Prostate gland (tissue), 2 donors: ENCODE results near the gene CTAGE1.

Experiments
- POLR2A ChIP-seq: fragments of 450-650 bp; IDR thresholded peaks from one replicate; pipeline ENCODE4 v1.6.1; 2016; ENCODE audit warnings: antibody characterized with exemption, mild to moderate bottlenecking
- POLR2AphosphoS5 ChIP-seq: sonication (generic); formaldehyde crosslinking; IDR thresholded peaks from one replicate; pipeline ENCODE4 v1.6.1; 2017; ENCODE audit warnings: antibody characterized with exemption
- TF ChIP-seq, protein P1 (sequence below), 4 experiments: fragments of 200-600 bp in 2 of 4; fragments of 450-650 bp in 2 of 4; sonication (generic) in 2 of 4; IDR thresholded peaks; 1 replicate in 3 of 4; 2 replicates in 1 of 4; pipeline ENCODE4 v1.5.1; 2016 to 2019; ENCODE audit warnings: antibody characterized with exemption in 4 of 4, mild to moderate bottlenecking in 2 of 4, moderate library complexity in 2 of 4

DNA sequence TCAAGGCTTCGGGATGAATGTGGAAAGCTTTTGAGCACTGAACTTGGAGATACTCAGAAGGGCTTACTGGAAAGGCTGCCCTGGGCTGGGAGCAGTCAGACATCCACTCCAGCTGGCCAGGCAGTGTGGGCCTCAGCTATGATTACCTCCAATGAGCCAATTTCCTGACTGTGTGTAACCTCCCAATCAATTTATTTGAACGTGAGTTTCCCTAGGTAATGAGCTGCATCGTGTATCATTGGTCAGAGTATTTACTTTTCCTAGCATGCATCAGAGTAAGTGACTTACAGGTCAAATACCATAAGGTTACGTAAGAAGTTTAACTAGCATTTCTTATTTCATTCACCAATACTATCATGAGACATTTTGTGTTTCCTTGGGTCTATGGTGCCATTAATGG is 11.0 kb upstream of the CTAGE1 start:
- TF ChIP-seq, protein P1, sequence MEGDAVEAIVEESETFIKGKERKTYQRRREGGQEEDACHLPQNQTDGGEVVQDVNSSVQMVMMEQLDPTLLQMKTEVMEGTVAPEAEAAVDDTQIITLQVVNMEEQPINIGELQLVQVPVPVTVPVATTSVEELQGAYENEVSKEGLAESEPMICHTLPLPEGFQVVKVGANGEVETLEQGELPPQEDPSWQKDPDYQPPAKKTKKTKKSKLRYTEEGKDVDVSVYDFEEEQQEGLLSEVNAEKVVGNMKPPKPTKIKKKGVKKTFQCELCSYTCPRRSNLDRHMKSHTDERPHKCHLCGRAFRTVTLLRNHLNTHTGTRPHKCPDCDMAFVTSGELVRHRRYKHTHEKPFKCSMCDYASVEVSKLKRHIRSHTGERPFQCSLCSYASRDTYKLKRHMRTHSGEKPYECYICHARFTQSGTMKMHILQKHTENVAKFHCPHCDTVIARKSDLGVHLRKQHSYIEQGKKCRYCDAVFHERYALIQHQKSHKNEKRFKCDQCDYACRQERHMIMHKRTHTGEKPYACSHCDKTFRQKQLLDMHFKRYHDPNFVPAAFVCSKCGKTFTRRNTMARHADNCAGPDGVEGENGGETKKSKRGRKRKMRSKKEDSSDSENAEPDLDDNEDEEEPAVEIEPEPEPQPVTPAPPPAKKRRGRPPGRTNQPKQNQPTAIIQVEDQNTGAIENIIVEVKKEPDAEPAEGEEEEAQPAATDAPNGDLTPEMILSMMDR (IDR thresholded peaks at IDR 0.05), result no peak
- TF ChIP-seq POLR2A (no peak), POLR2AphosphoS5 (no peak)
